Effector CD4-positive, alpha-beta T cell (primary cell): ENCODE measurements around the gene ELP4.

Experiments
- DNase-seq: peaks from one replicate; pipeline ENCODE4 v3.0.0-alpha.2; 2020

The ELP4 gene

GRCh38 chr11:31814176-31814868, 304.8 kb downstream of the ELP4 start:
- no peak for DNase-seq

GRCh38 chr11:31815711-31816467, 306.3 kb downstream of the ELP4 start:
- no peak for DNase-seq

- DNase-seq: no peak
Measured at GRCh38 chr11:31816468-31817053, 307.0 kb downstream of the ELP4 start.

GRCh38 chr11:31817054-31817620, 307.6 kb downstream of the ELP4 start:
- no peak for DNase-seq

GRCh38 chr11:31817621-31818424, 308.3 kb downstream of the ELP4 start:
- no peak for DNase-seq

GRCh38 chr11:31818425-31818755, 308.8 kb downstream of the ELP4 start:
- DNase-seq: no peak

- DNase-seq: no peak
Measured at GRCh38 chr11:31818874-31819331, 309.3 kb downstream of the ELP4 start.

- DNase-seq: no peak
Measured at GRCh38 chr11:31819621-31820437, 310.3 kb downstream of the ELP4 start.

- DNase-seq: no peak
Measured at GRCh38 chr11:31820438-31820818, 310.9 kb downstream of the ELP4 start.

GRCh38 chr11:31821235-31821764, 311.7 kb downstream of the ELP4 start:
- DNase-seq: no peak

GRCh38 chr11:31821766-31822165, 312.2 kb downstream of the ELP4 start:
- no peak for DNase-seq

GRCh38 chr11:31822175-31822926, 312.8 kb downstream of the ELP4 start:
- no peak for DNase-seq

GRCh38 chr11:31822927-31823643, 313.5 kb downstream of the ELP4 start:
- DNase-seq: no peak

GRCh38 chr11:31823644-31824331, 314.2 kb downstream of the ELP4 start:
- DNase-seq: no peak

- no peak for DNase-seq
Measured at GRCh38 chr11:31824332-31824878, 314.8 kb downstream of the ELP4 start.

GRCh38 chr11:31824879-31825837, 315.6 kb downstream of the ELP4 start:
- no peak for DNase-seq

- no peak for DNase-seq
Measured at GRCh38 chr11:31825838-31826484, 316.4 kb downstream of the ELP4 start.
